ENCODE data around the gene XCR1. TPM values are rescaled to one million over a fixed set of nuclear protein-coding genes. Genes with fewer than 3 reads are reported as not detected.

The XCR1 gene
- total and polyA plus RNA-seq, 9 of the 15 experiments (the other 6 are each of a cell fraction or from before 2014, with no cell fraction given): not detected

GRCh38 chr3:46061108-46061720 lies 33.9 kb upstream of the XCR1 start:
- Histone ChIP-seq H3K9me3 (replicated peaks; ENCODE audit: control insufficient read depth, insufficient read depth, low read depth, low read length) (no peaks in the 10 kb centered on the region; the same call in 1 of the 2 replicates), H3K27me3 (ENCODE audit: control insufficient read depth in 2 of 2, insufficient read depth in 2 of 2, low read length in 2 of 2) (peaks cover 16 to 21% of the 10 kb centered on the region in 2 experiments; a peak in 4 of 5 replicates), H2AFZ (ENCODE audit: low read depth, low read length) (no peak overlapping the region), H3K79me2 (ENCODE audit: control insufficient read depth, insufficient read depth, low read length) (no peaks in the 10 kb centered on the region), H4K20me1 (replicated peaks; ENCODE audit: control insufficient read depth, insufficient read depth, low read length) (no peaks in the 10 kb centered on the region), H3K27ac (ENCODE audit: extremely low read depth, low read depth, low read length) (no peak overlapping the region), H3K4me1 (replicated peaks in 1 of 2; ENCODE audit: control insufficient read depth in 2 of 2, insufficient read depth in 2 of 2, low read length in 2 of 2) (no peaks in the 10 kb centered on the region), H3K4me2 (ENCODE audit: insufficient read depth, low read length) (no peak overlapping the region), H3K36me3 (ENCODE audit: control insufficient read depth, insufficient read depth, low read length) (no peaks in the 10 kb centered on the region), H3K9ac (ENCODE audit: insufficient read depth in 1 of 2, low read depth in 2 of 2, low read length in 2 of 2) (no peak overlapping the region), H3K4me3 (no peak overlapping the region), H3K9me1 (ENCODE audit: control insufficient read depth, insufficient read depth, low read length) (no peaks in the 10 kb centered on the region)
- in situ Hi-C loops (cut with MboI) (no loop called here), intact Hi-C loops (cut with micrococcal nuclease) (no loop called here)
- CTCF ChIA-PET (ENCODE audit: low intra/inter-chr PET ratio): no interaction called here
- no peak for FAIRE-seq
- no peak for DNase-seq (ENCODE audit: extremely low read depth in 1 of 4, low spot score in 3 of 4)
- no TSS peak for BruUV-seq (replicated peaks)
- 2% methylated on average over 3 of the region's 3 CpGs for WGBS (ENCODE audit: insufficient coverage, low coverage, missing lambda C conversion rate)
- POLR2A ChIA-PET: interaction anchor here (1.0 to 1.4 kb wide), 2 partner anchors 14 kb away, joined by 3 read pairs; no protein-coding TSS in a partner anchor
- no peak for ATAC-seq
- TF ChIP-seq NFIX (CRISPR knock-in tag; IDR thresholded peaks at IDR 0.05; ENCODE audit: low read depth): no peak
- no peak for TF ChIP-seq TCF7 (IDR thresholded peaks at IDR 0.05; ENCODE audit: borderline replicate concordance)
- no peak for TF ChIP-seq IFI16 (CRISPR knock-in tag; IDR thresholded peaks at IDR 0.05)
- TF ChIP-seq ZNF518B (CRISPR knock-in tag; IDR thresholded peaks at IDR 0.05): no peak
- TF ChIP-seq ZNF41 (CRISPR knock-in tag; conservative IDR thresholded peaks at IDR 0.05): no peak
- no peak for TF ChIP-seq GTF2A2 (tag; IDR thresholded peaks at IDR 0.05)
- TF ChIP-seq THRAP3 (IDR thresholded peaks at IDR 0.05; ENCODE audit: borderline replicate concordance): no peak
- TF ChIP-seq ZNF57 (CRISPR knock-in tag; IDR thresholded peaks at IDR 0.05): no peak
- TF ChIP-seq RB1 (IDR thresholded peaks at IDR 0.05; ENCODE audit: low read depth): no peak
- no peak for TF ChIP-seq ZC3H11A (IDR thresholded peaks at IDR 0.05; ENCODE audit: low read depth, low read length)
- no peak for TF ChIP-seq PURB (CRISPR knock-in tag; IDR thresholded peaks at IDR 0.05; ENCODE audit: low read depth)
- TF ChIP-seq ELF2 (CRISPR knock-in tag; IDR thresholded peaks at IDR 0.05): no peak
- TF ChIP-seq NR2C2 (CRISPR knock-in tag; IDR thresholded peaks at IDR 0.05): no peak
- TF ChIP-seq NR2C2 (tag; IDR thresholded peaks at IDR 0.05): no peak
- TF ChIP-seq CBX5 (IDR thresholded peaks at IDR 0.05; ENCODE audit: borderline replicate concordance, low read depth): no peak
- TF ChIP-seq ZNF217 (CRISPR knock-in tag; IDR thresholded peaks at IDR 0.05): no peak
- TF ChIP-seq, protein P1, sequence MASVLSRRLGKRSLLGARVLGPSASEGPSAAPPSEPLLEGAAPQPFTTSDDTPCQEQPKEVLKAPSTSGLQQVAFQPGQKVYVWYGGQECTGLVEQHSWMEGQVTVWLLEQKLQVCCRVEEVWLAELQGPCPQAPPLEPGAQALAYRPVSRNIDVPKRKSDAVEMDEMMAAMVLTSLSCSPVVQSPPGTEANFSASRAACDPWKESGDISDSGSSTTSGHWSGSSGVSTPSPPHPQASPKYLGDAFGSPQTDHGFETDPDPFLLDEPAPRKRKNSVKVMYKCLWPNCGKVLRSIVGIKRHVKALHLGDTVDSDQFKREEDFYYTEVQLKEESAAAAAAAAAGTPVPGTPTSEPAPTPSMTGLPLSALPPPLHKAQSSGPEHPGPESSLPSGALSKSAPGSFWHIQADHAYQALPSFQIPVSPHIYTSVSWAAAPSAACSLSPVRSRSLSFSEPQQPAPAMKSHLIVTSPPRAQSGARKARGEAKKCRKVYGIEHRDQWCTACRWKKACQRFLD (CRISPR knock-in tag; IDR thresholded peaks at IDR 0.05): no peak

Data from K562 (cell line).